AG09309 (cell line): ENCODE measurements around the gene NATD1.

Experiments
- DNase-seq: peaks from one replicate; pipeline ENCODE4 v3.0.0-alpha.2; 2010; ENCODE audit warnings: low read depth
- H3K4me3 ChIP-seq: 2 replicates; pipeline ENCODE4 v1.5.1; 2011; ENCODE audit warnings: mild to moderate bottlenecking, low read depth, low read length, moderate library complexity; ENCODE audit not compliant: control insufficient read depth
- CTCF ChIP-seq: IDR thresholded peaks from 2 replicates; pipeline ENCODE4 v1.5.1; 2011; ENCODE audit warnings: mild to moderate bottlenecking, low read depth, low read length, inconsistent platforms; ENCODE audit not compliant: insufficient read depth, control insufficient read depth; ENCODE audit errors: missing control alignments

The NATD1 gene

GRCh38 chr17:21285164-21286065, 32.2 kb upstream of the NATD1 start:
- TF ChIP-seq CTCF, result no peak
- H3K4me3 ChIP-seq, result peak overlapping the region; percentile 95
- DNase-seq, result no peak

DNA sequence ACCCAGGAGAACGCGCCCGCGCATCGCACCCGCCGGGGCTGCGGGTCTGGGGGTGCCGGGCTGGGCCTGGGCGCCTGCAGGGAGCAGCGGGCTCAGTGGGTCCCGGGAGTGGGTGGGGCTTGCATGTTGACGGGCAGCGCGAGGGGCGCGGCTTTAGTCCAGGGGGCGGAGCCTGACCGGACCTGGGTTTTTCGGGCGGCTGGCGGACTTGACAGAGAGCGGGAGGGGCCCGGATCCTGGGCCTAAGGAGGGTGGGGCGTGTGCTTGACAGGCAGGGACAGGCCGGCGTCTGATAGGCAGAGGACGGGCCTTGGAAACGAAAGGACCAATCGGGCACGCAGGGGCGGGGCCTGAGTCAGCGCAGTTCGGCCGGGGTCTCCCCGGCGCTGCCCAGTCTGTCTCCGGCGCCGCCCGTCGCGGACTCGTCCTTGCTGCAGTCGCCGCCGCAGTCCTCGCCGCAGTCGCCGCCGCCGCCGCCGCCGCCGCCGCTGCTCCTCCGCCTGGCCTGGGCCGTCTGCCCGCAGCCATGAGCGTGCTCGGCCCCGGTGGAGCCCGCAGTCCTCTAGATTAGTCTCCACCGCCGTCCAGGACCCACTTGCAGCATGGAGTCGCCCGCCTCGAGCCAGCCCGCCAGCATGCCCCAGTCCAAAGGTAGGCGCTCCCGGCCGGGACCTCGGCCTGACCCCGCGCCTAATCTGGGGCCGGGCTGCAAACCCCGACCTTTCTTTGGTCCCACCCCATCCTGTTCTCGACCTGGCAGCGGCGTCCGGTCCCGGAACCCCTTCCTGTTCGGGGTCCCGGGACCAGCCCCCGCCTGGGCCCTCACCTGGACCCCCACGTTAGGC, 31.3 kb upstream of the NATD1 start, which contains the start of gene MAP2K3:
Gene MAP2K3, plus strand, starts transcription at position 393 of the 845 bp plus-strand sequence. Its CDS starts 210 bp downstream, at position 603.
- peak; percentile 96 for DNase-seq
- TF ChIP-seq CTCF, result no peak

GRCh38 chr17:21283482-21284318, 30.5 kb upstream of the NATD1 start:
- DNase-seq, result no peak

More for the DNA sequence above, 31.3 kb upstream of the NATD1 start, which contains the start of gene MAP2K3:
- peak within 1 kb of the TSS; percentile 95 for H3K4me3 ChIP-seq

GRCh38 chr17:21282850-21283249, 29.6 kb upstream of the NATD1 start:
- H3K4me3 ChIP-seq, result no peak overlapping the region
- DNase-seq, result no peak
- TF ChIP-seq CTCF, result no peak

More at GRCh38 chr17:21283482-21284318, 30.5 kb upstream of the NATD1 start:
- TF ChIP-seq CTCF, result no peak
- peak overlapping the region; percentile 41 for H3K4me3 ChIP-seq

DNA sequence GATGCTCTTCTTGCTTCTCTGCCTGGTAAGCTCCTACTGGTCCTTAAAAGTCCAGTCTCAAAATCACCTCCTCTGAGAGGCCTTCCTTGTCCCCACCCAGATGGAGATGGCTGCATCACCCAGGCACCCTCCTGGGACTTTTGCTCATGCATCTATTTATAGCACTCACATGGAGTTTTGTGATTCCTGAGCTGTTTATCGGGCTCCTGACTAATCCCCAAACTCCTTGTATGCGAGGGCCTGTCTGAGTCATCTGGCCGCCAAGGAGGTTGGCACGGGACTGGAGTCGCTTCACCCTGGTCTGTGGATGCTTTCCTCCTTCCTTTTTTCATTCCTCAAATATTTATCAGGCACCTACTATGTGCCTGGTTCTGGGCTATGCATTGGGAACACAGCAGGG, 29.0 kb upstream of the NATD1 start:
- H3K4me3 ChIP-seq, result no peak overlapping the region
- DNase-seq, result peak; percentile 92
- no peak for TF ChIP-seq CTCF

DNA sequence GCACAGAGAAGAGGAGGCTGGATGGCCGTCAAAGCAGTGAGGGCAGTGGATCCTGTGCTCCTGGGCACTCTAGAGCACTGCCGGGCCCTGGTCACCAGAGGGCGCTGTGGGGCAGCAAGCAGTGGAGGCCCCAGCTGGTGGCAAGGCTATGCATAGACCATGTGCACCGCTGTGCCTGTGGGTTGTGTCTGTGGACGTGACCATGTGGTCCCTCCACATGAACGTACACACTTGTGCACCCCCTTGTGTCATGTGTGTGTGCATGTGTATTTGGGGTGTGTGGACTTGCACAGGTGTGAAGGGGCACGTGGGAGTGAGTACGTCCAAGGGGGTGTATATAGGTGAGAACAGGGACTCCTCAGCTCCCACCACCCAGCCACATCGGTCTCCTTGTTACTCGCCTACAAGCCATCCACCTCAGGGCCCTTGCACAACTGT, 26.9 kb upstream of the NATD1 start:
- no peak for DNase-seq

More for the DNA sequence above, 26.9 kb upstream of the NATD1 start:
- TF ChIP-seq CTCF, result peak; percentile 99
- H3K4me3 ChIP-seq, result no peak overlapping the region
